ENCODE measurements around the gene DDX4.
"Not testable (repeated sequence)": the region's sequence is repeated elsewhere in the genome, so short reads cannot be mapped to it uniquely, and the experiment has no call there.

The DDX4 gene

GRCh38 chr5:55692509-55692908 lies 45.4 kb upstream of the DDX4 start:
- no peak for DNase-seq (ENCODE audit: low read depth in 1 of 2, low spot score in 1 of 2)
- H3K27me3 ChIP-seq (ENCODE audit: insufficient read depth, poor library complexity, severe bottlenecking), result no peaks in the 10 kb centered on the region
- H3K4me3 ChIP-seq (replicated peaks; ENCODE audit: insufficient read depth, low read length), result no peak overlapping the region
- TF ChIP-seq POLR2AphosphoS5 (IDR thresholded peaks at IDR 0.05; ENCODE audit: low read depth), result no peak
- TF ChIP-seq, protein P1, sequence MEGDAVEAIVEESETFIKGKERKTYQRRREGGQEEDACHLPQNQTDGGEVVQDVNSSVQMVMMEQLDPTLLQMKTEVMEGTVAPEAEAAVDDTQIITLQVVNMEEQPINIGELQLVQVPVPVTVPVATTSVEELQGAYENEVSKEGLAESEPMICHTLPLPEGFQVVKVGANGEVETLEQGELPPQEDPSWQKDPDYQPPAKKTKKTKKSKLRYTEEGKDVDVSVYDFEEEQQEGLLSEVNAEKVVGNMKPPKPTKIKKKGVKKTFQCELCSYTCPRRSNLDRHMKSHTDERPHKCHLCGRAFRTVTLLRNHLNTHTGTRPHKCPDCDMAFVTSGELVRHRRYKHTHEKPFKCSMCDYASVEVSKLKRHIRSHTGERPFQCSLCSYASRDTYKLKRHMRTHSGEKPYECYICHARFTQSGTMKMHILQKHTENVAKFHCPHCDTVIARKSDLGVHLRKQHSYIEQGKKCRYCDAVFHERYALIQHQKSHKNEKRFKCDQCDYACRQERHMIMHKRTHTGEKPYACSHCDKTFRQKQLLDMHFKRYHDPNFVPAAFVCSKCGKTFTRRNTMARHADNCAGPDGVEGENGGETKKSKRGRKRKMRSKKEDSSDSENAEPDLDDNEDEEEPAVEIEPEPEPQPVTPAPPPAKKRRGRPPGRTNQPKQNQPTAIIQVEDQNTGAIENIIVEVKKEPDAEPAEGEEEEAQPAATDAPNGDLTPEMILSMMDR (IDR thresholded peaks at IDR 0.05; ENCODE audit: insufficient read depth, low read length), result no peak
- no peak for TF ChIP-seq GABPA (IDR thresholded peaks at IDR 0.05; ENCODE audit: low read depth)
- TF ChIP-seq REST (IDR thresholded peaks at IDR 0.05; ENCODE audit: insufficient replicate concordance, low read depth), result no peak
- TF ChIP-seq SPI1 (IDR thresholded peaks at IDR 0.05; ENCODE audit: borderline replicate concordance, low read depth), result no peak
- H3K27ac ChIP-seq (replicated peaks), result no peak overlapping the region

DNA sequence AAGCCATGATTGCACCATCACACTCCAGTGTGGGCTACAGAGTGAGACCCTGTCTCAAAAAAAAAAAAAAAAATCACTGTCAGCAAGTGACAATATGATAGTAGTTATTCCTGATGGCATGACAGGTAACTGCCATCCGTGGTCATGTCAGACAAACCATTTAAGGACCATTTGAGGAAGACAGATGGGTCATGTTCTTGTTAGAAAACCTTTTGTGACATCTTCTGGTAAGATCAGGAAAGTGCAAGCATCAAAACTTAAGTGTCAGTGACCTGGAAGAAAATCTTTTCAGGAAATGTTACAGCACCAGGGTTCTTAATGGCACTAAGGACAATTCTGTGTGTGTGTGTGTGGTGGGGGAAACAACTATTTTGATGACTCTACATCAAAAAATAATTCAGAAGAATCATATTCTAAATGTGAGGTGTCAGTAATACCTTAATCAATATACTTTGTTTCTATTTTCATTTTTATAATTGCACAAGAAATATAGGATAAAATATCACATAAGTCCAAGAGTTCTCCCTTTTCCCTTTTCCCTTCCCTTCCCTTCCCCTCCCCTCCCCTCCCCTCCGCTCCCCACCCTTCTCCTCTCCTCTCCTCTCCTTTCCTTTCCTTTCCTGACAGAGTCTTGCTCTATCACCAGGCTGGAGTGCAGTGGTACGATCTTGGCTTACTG lies 43.6 kb upstream of the DDX4 start:
- H3K4me3 ChIP-seq (replicated peaks; ENCODE audit: insufficient read depth, low read length), result no peak overlapping the region
- H3K27ac ChIP-seq (replicated peaks), result no peak overlapping the region
- H3K27me3 ChIP-seq (ENCODE audit: insufficient read depth, poor library complexity, severe bottlenecking), result no peaks in the 10 kb centered on the region
- TF ChIP-seq POLR2AphosphoS5 (IDR thresholded peaks at IDR 0.05; ENCODE audit: low read depth), result no peak
- TF ChIP-seq SPI1 (IDR thresholded peaks at IDR 0.05; ENCODE audit: borderline replicate concordance, low read depth), result no peak
- TF ChIP-seq, protein P1 (IDR thresholded peaks at IDR 0.05; ENCODE audit: insufficient read depth, low read length), result no peak
- no peak for TF ChIP-seq GABPA (IDR thresholded peaks at IDR 0.05; ENCODE audit: low read depth)
- no peak for TF ChIP-seq REST (IDR thresholded peaks at IDR 0.05; ENCODE audit: insufficient replicate concordance, low read depth)
- DNase-seq (ENCODE audit: low read depth in 1 of 2, low spot score in 1 of 2), result peak in 1 of 2 experiments; percentile 1

- not testable (repeated sequence) for H3K4me3 ChIP-seq (replicated peaks; ENCODE audit: insufficient read depth, low read length); H3K27ac ChIP-seq (replicated peaks); H3K27me3 ChIP-seq (ENCODE audit: insufficient read depth, poor library complexity, severe bottlenecking); DNase-seq (ENCODE audit: low read depth in 1 of 2, low spot score in 1 of 2)
Observed at GRCh38 chr5:55696704-55697103, 41.2 kb upstream of the DDX4 start.

- no peak overlapping the region for H3K4me3 ChIP-seq (replicated peaks; ENCODE audit: insufficient read depth, low read length)
- DNase-seq (ENCODE audit: low read depth in 1 of 2, low spot score in 1 of 2), result no peak
- no peaks in the 10 kb centered on the region for H3K27me3 ChIP-seq (ENCODE audit: insufficient read depth, poor library complexity, severe bottlenecking)
- no peak overlapping the region for H3K27ac ChIP-seq (replicated peaks)
- no peak for TF ChIP-seq GABPA (IDR thresholded peaks at IDR 0.05; ENCODE audit: low read depth)
- no peak for TF ChIP-seq POLR2AphosphoS5 (IDR thresholded peaks at IDR 0.05; ENCODE audit: low read depth)
- TF ChIP-seq SPI1 (IDR thresholded peaks at IDR 0.05; ENCODE audit: borderline replicate concordance, low read depth), result no peak
- no peak for TF ChIP-seq REST (IDR thresholded peaks at IDR 0.05; ENCODE audit: insufficient replicate concordance, low read depth)
- TF ChIP-seq, protein P1 (IDR thresholded peaks at IDR 0.05; ENCODE audit: insufficient read depth, low read length), result no peak
Observed at GRCh38 chr5:55699041-55699688, 38.7 kb upstream of the DDX4 start.
